Dedifferentiated amniotic fluid mesenchymal stem cell (primary cell): ENCODE data around the gene GEMIN7.

Experiments used
- DNase-seq: peaks from one replicate; pipeline ENCODE4 v3.0.0-alpha.2; 2016; ENCODE audit errors: extremely low spot score

The GEMIN7 gene

GRCh38 chr19:45061965-45062364, 17.1 kb upstream of the GEMIN7 start:
- DNase-seq = no peak

GRCh38 chr19:45063851-45064801, 14.9 kb upstream of the GEMIN7 start:
- DNase-seq = no peak

DNA sequence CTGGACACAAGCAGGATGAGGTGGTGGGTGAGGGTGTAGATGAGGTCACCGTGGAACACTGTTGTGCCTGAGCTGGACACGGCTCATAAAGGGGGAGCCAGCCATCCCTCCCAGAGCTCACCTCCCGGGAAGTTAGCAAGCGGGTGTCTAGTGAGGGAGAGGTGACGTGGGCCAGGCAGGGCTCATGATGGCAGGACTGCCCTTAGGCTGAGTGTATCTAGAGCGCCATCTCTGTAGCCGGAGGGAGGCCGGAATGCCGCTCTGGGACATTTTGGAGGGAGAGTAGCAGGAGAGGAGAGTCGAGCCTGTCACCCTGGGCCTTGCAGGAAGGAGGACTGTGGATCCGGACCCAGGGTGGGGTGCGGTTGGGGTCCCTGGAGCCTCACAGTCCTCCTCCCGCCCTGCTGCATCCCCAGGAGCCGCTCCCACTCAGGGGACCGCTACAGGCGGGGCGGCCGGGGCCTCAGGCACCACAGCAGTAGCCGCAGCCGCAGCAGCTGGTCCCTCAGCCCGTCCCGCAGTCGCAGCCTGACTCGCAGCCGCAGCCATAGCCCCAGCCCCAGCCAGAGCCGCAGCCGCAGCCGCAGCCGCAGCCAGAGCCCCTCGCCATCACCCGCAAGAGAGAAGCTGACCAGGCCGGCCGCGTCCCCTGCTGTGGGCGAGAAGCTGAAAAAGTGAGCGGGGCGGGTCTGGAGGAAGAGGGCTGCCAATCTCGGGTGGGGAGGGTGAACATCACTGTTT, 12.0 kb upstream of the GEMIN7 start:
- DNase-seq = no peak

DNA sequence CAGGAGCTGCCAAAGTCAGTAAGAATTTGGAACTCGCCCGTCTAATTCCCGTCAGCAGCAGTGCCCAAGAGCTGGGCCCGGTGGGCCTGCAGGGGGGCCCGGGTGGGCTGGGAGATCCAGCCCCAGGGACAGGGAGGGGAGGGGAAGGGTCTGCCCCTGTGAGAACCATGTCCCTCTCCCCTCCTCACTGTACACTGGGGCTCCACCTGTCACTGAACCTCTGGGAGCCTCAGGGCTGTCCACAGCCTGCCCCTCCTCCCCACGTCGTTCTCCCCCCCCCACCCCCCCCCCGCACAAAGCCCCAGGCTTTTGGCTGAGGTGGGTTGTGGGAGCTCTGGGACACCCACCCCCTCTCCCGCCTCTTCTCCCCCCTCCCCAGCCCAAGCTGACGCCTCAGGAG, 11.0 kb upstream of the GEMIN7 start:
- peak; percentile 4 for DNase-seq

GRCh38 chr19:45069056-45069455, 10.0 kb upstream of the GEMIN7 start:
- DNase-seq = no peak

GRCh38 chr19:45070214-45070613, 8.8 kb upstream of the GEMIN7 start:
- DNase-seq = no peak

- no peak for DNase-seq
Observed at GRCh38 chr19:45070861-45071544, 8.1 kb upstream of the GEMIN7 start.

GRCh38 chr19:45071545-45071938, 7.5 kb upstream of the GEMIN7 start:
- no peak for DNase-seq

DNA sequence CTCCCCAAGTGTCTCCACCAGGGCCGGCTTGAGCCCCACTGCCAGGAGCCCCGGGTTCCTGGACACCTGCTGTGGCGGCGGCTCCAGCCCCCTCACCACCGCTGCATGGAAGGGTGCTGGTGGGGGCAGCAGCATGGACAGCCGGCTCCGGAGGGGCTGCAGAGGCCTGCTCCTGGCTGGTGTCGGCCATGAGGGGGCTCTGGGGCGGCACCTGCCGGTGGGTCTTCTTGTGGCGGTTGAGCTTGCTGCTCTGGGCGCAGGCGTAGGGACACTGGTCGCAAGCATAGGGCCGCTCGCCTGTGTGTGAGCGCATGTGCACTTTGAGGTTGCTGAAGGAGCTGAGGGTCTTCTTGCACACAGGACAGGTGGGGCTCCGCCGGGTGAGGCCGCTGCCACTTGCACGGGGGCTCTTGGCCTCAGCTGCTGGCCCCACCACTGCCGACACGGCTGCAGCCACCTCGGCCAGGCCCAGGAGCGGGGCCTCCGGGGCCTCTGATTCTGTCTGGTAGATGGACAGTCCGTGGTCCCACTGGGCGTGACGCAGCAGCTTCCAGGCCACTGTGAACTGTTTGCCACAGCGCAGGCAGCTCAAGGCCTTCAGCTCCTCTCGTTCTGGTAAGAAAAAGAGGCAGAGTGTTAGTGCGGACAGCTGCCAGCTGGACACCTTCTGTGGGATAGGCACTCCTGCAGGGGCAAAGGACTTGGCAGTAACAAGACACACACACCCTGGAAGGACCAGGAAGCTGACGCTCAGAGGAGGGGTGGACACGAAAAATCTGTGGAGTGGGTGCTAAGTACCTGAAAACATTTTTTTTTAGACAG, 6.9 kb upstream of the GEMIN7 start:
- no peak for DNase-seq

GRCh38 chr19:45074744-45075300, 4.2 kb upstream of the GEMIN7 start:
- no peak for DNase-seq

DNA sequence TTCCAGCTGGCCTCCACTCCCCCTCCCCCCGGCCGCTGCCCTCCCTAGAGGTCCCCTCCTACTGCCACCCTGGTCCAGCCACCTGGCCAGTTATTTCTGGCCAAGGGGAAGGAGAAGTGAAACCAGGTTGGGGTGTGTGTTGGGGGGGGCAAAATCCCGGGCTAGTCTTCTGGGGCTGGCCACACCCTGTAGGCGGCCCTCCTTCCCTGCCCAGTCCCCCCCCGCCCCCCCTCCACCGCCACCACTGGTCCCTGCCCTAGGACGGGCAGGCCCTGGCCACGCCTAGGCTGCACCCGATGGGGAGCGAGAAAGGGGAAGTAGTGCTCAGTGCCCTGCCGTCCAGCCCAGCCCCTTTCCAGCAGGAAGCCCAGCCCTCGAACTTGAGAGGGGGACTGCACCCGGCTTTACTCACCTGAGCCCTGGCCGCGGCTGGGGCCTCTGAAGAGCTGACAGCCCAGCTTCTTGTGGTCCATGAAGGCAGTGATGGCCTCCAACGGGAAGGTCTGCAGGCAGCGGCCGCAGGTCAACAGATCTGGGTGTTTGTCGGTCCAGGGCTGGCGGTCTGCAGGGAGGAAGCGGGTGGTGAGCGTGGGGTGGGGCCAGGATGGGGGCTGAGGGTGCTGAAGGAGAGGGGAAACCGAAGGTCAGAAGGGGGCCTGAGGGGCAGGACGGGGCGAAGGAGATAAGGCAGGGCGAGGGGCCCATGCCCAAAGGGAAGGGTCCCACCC, 3.6 kb upstream of the GEMIN7 start:
- DNase-seq = no peak

DNA sequence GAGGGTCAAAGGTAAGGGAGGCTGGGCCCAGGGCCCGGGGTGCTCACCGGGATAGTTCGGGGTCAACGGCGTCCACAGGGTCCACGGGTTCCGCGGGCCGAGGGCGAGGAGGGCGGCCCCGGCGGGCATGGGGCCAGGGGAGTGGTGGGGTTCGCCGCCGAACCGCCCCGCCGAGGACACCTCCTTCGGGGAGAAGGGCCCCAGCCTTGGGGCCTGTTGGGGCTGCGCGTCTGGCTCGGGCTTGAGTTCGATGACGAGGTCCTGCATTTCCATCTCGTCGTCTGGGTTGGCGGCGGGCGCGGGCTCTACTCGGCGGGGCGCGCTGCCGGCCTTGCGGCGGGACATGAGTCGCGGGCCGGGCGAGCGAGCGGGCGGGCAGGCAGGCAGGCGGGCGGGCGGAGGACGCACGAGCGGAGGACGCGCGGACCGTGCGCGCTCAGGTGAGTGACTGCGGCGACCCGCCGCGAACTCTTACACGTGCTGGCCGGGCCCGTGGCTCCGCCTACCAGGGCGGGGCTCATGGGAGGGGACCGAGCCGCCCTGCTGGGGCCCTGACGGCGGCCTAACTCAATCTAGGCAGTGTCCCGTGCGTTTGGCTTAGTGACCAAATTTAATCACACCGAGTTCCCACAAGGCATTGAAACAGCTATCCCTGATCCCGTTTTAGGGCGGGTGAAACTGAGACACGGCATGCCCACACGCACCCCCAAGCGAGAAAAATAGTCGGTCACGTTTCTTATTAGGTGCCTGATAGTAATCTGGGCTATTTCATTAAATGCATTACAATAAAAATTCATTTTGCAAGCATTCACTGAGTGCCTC, 2.8 kb upstream of the GEMIN7 start, which contains the start of gene ZNF296:
Gene ZNF296, minus strand, starts transcription at position 450 of the 822 bp plus-strand sequence. Its CDS starts 105 bp downstream, at position 345.
- no peak for DNase-seq

- DNase-seq = no peak
Observed at GRCh38 chr19:45076851-45077730, 2.0 kb upstream of the GEMIN7 start.

GRCh38 chr19:45078390-45079062, 534 bp upstream of the GEMIN7 start:
- no peak for DNase-seq

GRCh38 chr19:45079911-45080370, 881 bp downstream of the GEMIN7 start:
- no peak for DNase-seq

DNA sequence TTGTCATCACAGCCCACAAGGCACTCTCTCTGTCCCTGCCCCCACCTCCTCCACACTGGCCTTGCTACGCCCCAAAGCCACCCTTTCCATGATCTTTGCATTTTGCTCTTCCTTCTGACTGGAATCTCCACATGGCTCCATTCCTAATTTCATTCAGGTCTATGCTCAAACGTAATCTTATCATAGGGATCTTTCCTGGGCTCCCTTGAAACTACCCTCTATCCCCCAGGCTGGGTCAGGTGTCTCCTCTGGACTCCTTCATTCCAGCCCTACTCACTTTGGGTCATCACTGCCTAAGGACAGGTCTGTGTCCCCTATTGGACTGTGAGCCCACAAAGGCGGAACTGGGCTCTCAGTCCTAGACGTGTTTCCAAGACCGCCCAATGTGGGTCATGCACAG, 3.1 kb downstream of the GEMIN7 start:
- no peak for DNase-seq

GRCh38 chr19:45086480-45086879, 7.4 kb downstream of the GEMIN7 start:
- no peak for DNase-seq

DNA sequence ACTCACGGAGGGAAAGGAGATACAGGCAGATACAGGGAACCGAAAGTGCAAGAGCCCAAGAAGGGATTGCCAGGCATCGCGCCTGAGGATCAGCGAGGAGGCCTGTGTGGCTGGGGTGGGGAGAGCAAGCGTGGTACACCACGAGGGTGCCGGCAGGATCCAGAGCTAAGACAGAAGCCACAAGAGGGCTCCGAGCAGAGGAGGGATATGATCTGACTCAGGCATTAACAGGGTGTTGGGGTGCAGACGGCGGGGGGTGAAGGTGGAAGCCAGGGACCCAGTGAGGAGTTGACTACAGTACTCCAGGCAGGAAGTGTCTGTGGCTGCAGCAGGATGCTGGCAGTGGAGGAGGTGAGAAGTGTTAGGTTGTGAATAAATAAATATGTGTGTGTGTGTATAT, 8.5 kb downstream of the GEMIN7 start:
- no peak for DNase-seq
